Small intestine (tissue), 7 donors: ENCODE data around the gene EEF2KMT. TPM values are rescaled to one million over a fixed set of nuclear protein-coding genes. Genes with fewer than 3 reads are reported as not detected.

Experiments used
- DNase-seq, 2 donors: peaks; one replicate each; pipeline versions ENCODE4 v3.0.0 to v3.0.0-alpha.2; 2013
- FAIRE-seq: peaks from 2 replicates; lab custom pipeline; 2012; peaks lifted over from hg19 to GRCh38; lab: Jason Lieb, UNC
- H3K27ac ChIP-seq, 3 donors: one replicate each; pipeline ENCODE4 v1.5.1; 2013; ENCODE audit warnings: low read length in 2 of 3, mild to moderate bottlenecking in 2 of 3, control low read depth in 1 of 3, inconsistent platforms in 1 of 3, low read depth in 1 of 3, moderate library complexity in 1 of 3
- H3K27me3 ChIP-seq, 3 donors: one replicate each; pipeline ENCODE4 v1.6.1; 2013; ENCODE audit warnings: low read length in 3 of 3, inconsistent platforms in 1 of 3; ENCODE audit not compliant: control insufficient read depth in 3 of 3, insufficient read depth in 3 of 3
- H3K36me3 ChIP-seq, 3 donors: one replicate each; pipeline ENCODE4 v1.6.1; 2013; ENCODE audit warnings: low read length in 3 of 3, inconsistent platforms in 1 of 3, low read depth in 1 of 3, mild to moderate bottlenecking in 1 of 3, moderate library complexity in 1 of 3; ENCODE audit not compliant: control insufficient read depth in 3 of 3, insufficient read depth in 2 of 3
- H3K4me1 ChIP-seq, 3 donors: one replicate each; pipeline ENCODE4 v1.6.1; 2013; ENCODE audit warnings: low read length in 2 of 3, inconsistent platforms in 1 of 3, low read depth in 1 of 3, mild to moderate bottlenecking in 1 of 3, moderate library complexity in 1 of 3; ENCODE audit not compliant: control insufficient read depth in 3 of 3, insufficient read depth in 2 of 3
- H3K4me3 ChIP-seq, 3 donors: one replicate each; pipeline ENCODE4 v1.5.1; 2013; ENCODE audit warnings: low read length in 3 of 3, control low read depth in 1 of 3, inconsistent platforms in 1 of 3, low read depth in 1 of 3, mild to moderate bottlenecking in 1 of 3, moderate library complexity in 1 of 3
- H3K9me3 ChIP-seq, 2 donors: one replicate each; pipeline ENCODE4 v1.6.1; 2013; ENCODE audit warnings: low read depth in 1 of 2, low read length in 1 of 2; ENCODE audit not compliant: control insufficient read depth in 2 of 2, insufficient read depth in 1 of 2
- WGBS, 3 donors: extraction: QIAGEN DNeasy Blood & Tissue Kit; methylation state at CpG; one replicate each; pipeline ENCODE4 v1.1.7; 2013; 5-methylcytosine and 5-hydroxymethylcytosine counted together
- polyA plus RNA-seq, 4 donors: library from polyadenylated mRNA; stranded (reverse) in 3 of 4; unstranded in 1 of 4; fragments of 200-250 nt in 3 of 4; fragments of 120-200 nt in 1 of 4; gene quantifications; one replicate each; pipeline versions ENCODE4 v1.2.1 to v1.2.3, GENCODE V29; 2013
- donor health status: healthy with polysubstance abuse.
- donor health status: control.
- donor health status: control.
- donor health status: Bipolar disorder and iron deficiency.
- donor health status: healthy.

The EEF2KMT gene
- polyA plus RNA-seq, 4 donors = 4.5 to 9.7 (median 6.4) TPM

GRCh38 chr16:5062051-5062450 lies 35.5 kb downstream of the EEF2KMT start:
- peaks cover 0 to 4% (median 3%) of the 10 kb centered on the region in 3 donors for H3K4me1 ChIP-seq
- no peak overlapping the region for H3K4me3 ChIP-seq
- no peak overlapping the region for H3K27ac ChIP-seq
- H3K36me3 ChIP-seq = no peaks in the 10 kb centered on the region
- no peaks in the 10 kb centered on the region for H3K9me3 ChIP-seq
- 84 to 88% (median 86%) methylated on average over 11 of the region's 11 CpGs for WGBS, 3 donors
- no peaks in the 10 kb centered on the region for H3K27me3 ChIP-seq
- DNase-seq = no peak
- no peak for FAIRE-seq

DNA sequence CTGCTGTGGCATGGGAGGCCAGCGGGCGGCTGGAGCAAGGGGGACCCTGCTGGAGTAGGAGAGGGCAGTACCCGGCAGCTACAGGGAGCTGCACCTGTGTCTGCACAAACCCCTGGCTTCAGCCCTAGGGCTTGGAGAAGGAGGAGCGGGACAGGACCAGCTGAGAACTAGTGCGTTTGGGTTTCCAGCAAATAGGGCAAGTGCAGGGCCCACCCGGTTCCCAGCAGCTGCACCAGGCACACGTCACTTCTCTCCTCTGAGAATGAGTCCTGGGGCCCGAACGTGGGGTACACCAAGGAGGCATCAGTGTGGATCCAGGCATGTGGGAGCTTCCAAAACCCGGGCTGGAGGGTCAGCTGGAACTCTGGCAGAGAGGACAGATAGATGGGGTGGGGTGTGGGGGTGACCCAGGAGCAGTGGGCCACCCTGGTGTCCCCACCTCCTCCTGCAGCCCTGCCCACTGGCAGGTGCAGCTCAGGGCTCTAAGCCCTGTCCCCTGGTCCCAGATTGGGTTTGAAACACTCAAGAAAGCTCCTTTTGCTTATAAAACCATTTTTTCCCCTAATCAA lies 37.4 kb downstream of the EEF2KMT start:
- DNase-seq (no peak), FAIRE-seq (no peak)
- H3K4me3 ChIP-seq = no peak overlapping the region
- no peak overlapping the region for H3K27ac ChIP-seq
- 81 to 91% (median 86%) methylated on average over 10 of the region's 10 CpGs for WGBS, 3 donors
- H3K9me3 ChIP-seq = no peaks in the 10 kb centered on the region
- H3K36me3 ChIP-seq = no peaks in the 10 kb centered on the region
- H3K27me3 ChIP-seq = no peaks in the 10 kb centered on the region
- peaks cover 0 to 3% (median under 1%) of the 10 kb centered on the region in 3 donors for H3K4me1 ChIP-seq

DNA sequence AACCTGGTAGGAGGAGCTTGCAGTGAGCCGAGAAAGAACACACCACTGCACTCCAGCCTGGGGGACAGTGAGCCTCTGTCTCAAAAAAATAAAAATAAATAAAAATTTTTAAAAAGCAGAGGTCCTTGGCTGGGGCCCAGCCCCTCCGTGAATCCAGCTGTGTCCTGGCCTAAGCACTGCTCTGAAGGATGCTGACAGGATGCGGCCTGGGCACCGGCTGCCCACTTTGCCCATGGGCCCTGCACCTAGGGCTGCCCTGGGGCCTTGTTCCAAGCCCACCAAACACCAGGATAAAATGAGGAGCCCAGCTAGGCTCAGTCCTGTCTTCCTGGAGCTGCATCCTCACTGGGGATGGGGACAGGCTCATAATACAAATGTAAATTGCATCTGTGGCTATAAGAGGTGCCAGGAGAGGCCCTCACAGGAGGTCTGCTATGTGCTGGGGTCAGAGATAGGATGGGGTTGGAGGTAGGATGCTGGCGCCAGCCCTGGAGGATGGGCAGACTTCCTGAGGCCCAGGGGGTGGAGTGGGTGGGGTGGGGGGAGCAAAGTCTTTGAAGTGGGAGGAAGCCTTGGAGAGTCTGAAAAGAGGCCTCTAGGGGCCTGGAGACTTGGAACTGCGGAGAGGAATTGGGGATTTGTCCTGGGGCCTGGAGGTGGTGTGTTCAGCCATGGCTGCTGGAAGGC lies 38.1 kb downstream of the EEF2KMT start:
- no peaks in the 10 kb centered on the region for H3K9me3 ChIP-seq
- H3K27me3 ChIP-seq = no peaks in the 10 kb centered on the region
- FAIRE-seq = no peak
- H3K4me3 ChIP-seq = no peak overlapping the region
- H3K27ac ChIP-seq = no peak overlapping the region
- peaks cover 0 to under 1% (median 0%) of the 10 kb centered on the region in 3 donors for H3K4me1 ChIP-seq
- DNase-seq = no peak
- WGBS, 3 donors = 80 to 87% (median 86%) methylated on average over 5 to 6 of the region's 6 CpGs
- no peaks in the 10 kb centered on the region for H3K36me3 ChIP-seq

- no peak for DNase-seq
- no peaks in the 10 kb centered on the region for H3K36me3 ChIP-seq
- H3K9me3 ChIP-seq = no peaks in the 10 kb centered on the region
- no peak overlapping the region for H3K27ac ChIP-seq
- no peaks in the 10 kb centered on the region for H3K4me1 ChIP-seq
- WGBS, 3 donors = 68 to 92% (median 80%) methylated on average over 6 to 7 of the region's 7 CpGs
- FAIRE-seq = no peak
- no peak overlapping the region for H3K4me3 ChIP-seq
- H3K27me3 ChIP-seq = no peaks in the 10 kb centered on the region
Observed at GRCh38 chr16:5058476-5058875, 39.1 kb downstream of the EEF2KMT start.

DNA sequence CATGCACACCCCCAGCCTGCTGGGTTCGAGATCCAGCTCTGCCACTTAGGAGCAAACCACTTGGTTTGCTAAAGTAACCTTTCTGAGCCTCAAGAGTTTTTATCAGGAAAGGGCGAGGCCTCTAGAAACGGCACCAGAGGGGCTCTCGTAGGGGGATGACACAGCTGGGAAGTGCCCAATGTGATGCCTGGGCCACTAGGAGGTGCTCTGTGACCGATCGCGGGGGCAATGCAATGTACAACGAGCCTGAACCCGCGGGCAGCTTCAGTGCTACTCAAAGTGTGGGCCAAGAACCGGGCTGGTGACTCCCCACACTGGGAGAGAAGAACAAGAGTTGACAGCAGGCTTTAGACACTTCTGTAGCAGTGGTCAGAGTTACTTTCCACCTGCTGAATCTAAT lies 41.2 kb downstream of the EEF2KMT start:
- 7 to 13% (median 12%) methylated on average over 11 of the region's 11 CpGs for WGBS, 3 donors
- Histone ChIP-seq H3K36me3 (no peaks in the 10 kb centered on the region), H3K27ac (no peak overlapping the region), H3K9me3 (no peaks in the 10 kb centered on the region), H3K27me3 (no peaks in the 10 kb centered on the region), H3K4me1 (no peaks in the 10 kb centered on the region), H3K4me3 (no peak overlapping the region)
- DNase-seq = peak; percentile 31 to 44
- FAIRE-seq = no peak

- FAIRE-seq = no peak
- DNase-seq = no peak
- H3K27me3 ChIP-seq = no peaks in the 10 kb centered on the region
- H3K36me3 ChIP-seq = no peaks in the 10 kb centered on the region
- WGBS, 3 donors = 79 to 90% (median 82%) methylated on average over 16 of the region's 16 CpGs
- H3K27ac ChIP-seq = no peak overlapping the region
- no peaks in the 10 kb centered on the region for H3K9me3 ChIP-seq
- H3K4me3 ChIP-seq = no peak overlapping the region
- no peaks in the 10 kb centered on the region for H3K4me1 ChIP-seq
Observed at GRCh38 chr16:5054876-5055865, 42.4 kb downstream of the EEF2KMT start.

DNA sequence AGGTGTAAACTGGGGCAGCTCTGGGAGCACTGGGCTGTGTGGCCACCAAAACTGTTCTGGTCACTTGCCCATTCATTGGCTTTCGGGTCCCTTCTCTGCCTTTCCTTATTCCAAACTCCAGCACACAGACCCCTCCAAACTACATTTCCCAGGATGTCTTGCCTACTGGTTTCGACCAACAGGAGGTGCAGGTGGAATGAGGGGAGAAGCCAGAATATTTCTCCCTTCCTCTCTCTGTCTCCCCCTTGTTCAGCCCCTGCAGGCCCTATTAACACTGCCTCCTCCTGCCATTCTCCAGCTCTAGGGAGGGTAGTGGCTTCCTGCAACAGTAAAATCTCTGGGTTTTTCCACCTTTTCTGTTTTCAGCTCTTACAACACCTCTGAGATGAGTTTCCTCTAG lies 50.7 kb downstream of the EEF2KMT start:
- H3K4me3 ChIP-seq = no peak overlapping the region
- no peaks in the 10 kb centered on the region for H3K27me3 ChIP-seq
- no peaks in the 10 kb centered on the region for H3K36me3 ChIP-seq
- H3K9me3 ChIP-seq = no peaks in the 10 kb centered on the region
- DNase-seq (no peak), FAIRE-seq (no peak)
- 63 to 88% (median 78%) methylated on average over 2 of the region's 2 CpGs for WGBS, 3 donors
- H3K27ac ChIP-seq = no peak overlapping the region
- no peaks in the 10 kb centered on the region for H3K4me1 ChIP-seq

DNA sequence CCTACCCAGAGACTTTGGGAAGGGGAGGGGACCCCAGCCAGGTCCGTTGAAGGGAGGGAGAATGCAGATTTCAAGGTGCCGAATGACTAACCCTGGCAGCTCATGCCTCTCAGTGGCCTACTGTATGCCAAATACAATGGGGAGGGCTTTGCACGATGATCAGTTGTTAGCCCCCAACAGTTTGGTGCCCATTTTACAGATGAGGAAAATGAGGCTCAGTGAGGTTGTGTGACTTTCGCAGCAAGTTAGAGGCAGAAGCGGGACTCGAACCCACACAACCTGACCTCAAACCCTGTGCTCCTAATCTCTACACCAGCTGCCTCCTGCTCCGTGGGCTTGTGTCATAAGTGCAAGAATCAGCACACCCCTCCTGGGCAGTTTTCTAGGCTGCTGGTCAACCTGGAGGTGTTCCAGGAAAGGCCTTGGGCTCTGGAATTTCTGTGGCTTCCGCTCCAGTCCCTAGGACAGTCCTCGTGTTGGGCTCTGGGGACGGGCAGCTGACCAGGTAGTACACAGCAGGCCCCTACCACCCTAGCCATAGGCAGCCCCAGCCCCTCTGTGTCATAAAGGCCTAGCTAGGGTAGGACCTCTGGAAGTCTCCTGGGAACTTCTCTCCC lies 52.0 kb downstream of the EEF2KMT start:
- DNase-seq = no peak
- WGBS, 3 donors = 87 to 90% (median 89%) methylated on average over 10 of the region's 10 CpGs
- no peak for FAIRE-seq

More for the DNA sequence above, 52.0 kb downstream of the EEF2KMT start:
- Histone ChIP-seq H3K4me3 (no peak overlapping the region), H3K27ac (no peak overlapping the region), H3K36me3 (no peaks in the 10 kb centered on the region), H3K4me1 (peaks cover 0 to 7% (median 0%) of the 10 kb centered on the region in 3 donors), H3K9me3 (no peaks in the 10 kb centered on the region), H3K27me3 (no peaks in the 10 kb centered on the region)
